ENCODE results near the gene KCNH5. TPM values are rescaled to one million over a fixed set of nuclear protein-coding genes. Genes with fewer than 3 reads are reported as not detected.

KCNH5 gene
- total RNA-seq = under 0.01 TPM in 2 replicates

GRCh38 chr14:63045234-63045611 lies at the start of gene KCNH5:
TSS of gene KCNH5 (minus strand) at chr14:63045458. CDS start at chr14:63045186, 272 bp downstream.
- no peak within 1 kb of the TSS for H3K4me3 ChIP-seq (ENCODE audit: low read depth, low read length)
- no peak for TF ChIP-seq CTCF (IDR thresholded peaks at IDR 0.05; ENCODE audit: insufficient read depth, low read depth, low read length)
- DNase-seq (ENCODE audit: low read depth) = peak; percentile 3

- no peak for DNase-seq (ENCODE audit: low read depth)
- no peak overlapping the region for H3K4me3 ChIP-seq (ENCODE audit: low read depth, low read length)
- no peak for TF ChIP-seq CTCF (IDR thresholded peaks at IDR 0.05; ENCODE audit: insufficient read depth, low read depth, low read length)
Measured at GRCh38 chr14:63091394-63091996, 46.2 kb upstream of the KCNH5 start.

GRCh38 chr14:63088865-63089264 lies 43.6 kb upstream of the KCNH5 start:
- no peak for TF ChIP-seq CTCF (IDR thresholded peaks at IDR 0.05; ENCODE audit: insufficient read depth, low read depth, low read length)
- DNase-seq (ENCODE audit: low read depth) = no peak
- H3K4me3 ChIP-seq (ENCODE audit: low read depth, low read length) = no peak overlapping the region

GRCh38 chr14:63078569-63078968 lies 33.3 kb upstream of the KCNH5 start:
- no peak for TF ChIP-seq CTCF (IDR thresholded peaks at IDR 0.05; ENCODE audit: insufficient read depth, low read depth, low read length)
- H3K4me3 ChIP-seq (ENCODE audit: low read depth, low read length) = no peak overlapping the region
- no peak for DNase-seq (ENCODE audit: low read depth)

GRCh38 chr14:63076488-63076887 lies 31.2 kb upstream of the KCNH5 start:
- no peak overlapping the region for H3K4me3 ChIP-seq (ENCODE audit: low read depth, low read length)
- DNase-seq (ENCODE audit: low read depth) = no peak
- no peak for TF ChIP-seq CTCF (IDR thresholded peaks at IDR 0.05; ENCODE audit: insufficient read depth, low read depth, low read length)

- no peak for DNase-seq (ENCODE audit: low read depth)
- no peak for TF ChIP-seq CTCF (IDR thresholded peaks at IDR 0.05; ENCODE audit: insufficient read depth, low read depth, low read length)
- H3K4me3 ChIP-seq (ENCODE audit: low read depth, low read length) = no peak overlapping the region
Measured at GRCh38 chr14:63055631-63056030, 10.4 kb upstream of the KCNH5 start.

- no peak overlapping the region for H3K4me3 ChIP-seq (ENCODE audit: low read depth, low read length)
- TF ChIP-seq CTCF (IDR thresholded peaks at IDR 0.05; ENCODE audit: insufficient read depth, low read depth, low read length) = no peak
- DNase-seq (ENCODE audit: low read depth) = no peak
Measured at GRCh38 chr14:63051992-63052391, 6.7 kb upstream of the KCNH5 start.

Data from fibroblast of villous mesenchyme (primary cell).